ENCODE results near the gene APEH.

DNA sequence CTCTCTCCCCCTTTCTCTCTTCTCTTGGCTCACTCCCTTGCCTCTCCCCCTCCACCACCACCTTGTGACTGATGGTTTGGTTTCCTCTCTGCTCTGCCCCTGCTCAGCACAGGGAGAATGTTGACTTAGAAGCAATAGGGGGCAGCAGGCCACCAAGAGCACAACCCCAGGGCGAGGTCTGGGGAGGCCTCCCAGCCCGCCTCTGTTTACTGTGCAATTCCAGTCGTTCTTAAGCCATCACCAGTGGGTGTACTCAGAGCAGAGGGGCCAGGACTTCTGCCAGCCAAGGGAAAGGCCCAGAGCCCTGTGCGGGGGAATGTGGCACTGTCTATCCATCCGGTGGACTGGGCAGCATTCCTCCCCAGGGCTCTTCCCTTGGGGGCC, 5.7 kb upstream of the APEH start:
- TF ChIP-seq, protein P1, sequence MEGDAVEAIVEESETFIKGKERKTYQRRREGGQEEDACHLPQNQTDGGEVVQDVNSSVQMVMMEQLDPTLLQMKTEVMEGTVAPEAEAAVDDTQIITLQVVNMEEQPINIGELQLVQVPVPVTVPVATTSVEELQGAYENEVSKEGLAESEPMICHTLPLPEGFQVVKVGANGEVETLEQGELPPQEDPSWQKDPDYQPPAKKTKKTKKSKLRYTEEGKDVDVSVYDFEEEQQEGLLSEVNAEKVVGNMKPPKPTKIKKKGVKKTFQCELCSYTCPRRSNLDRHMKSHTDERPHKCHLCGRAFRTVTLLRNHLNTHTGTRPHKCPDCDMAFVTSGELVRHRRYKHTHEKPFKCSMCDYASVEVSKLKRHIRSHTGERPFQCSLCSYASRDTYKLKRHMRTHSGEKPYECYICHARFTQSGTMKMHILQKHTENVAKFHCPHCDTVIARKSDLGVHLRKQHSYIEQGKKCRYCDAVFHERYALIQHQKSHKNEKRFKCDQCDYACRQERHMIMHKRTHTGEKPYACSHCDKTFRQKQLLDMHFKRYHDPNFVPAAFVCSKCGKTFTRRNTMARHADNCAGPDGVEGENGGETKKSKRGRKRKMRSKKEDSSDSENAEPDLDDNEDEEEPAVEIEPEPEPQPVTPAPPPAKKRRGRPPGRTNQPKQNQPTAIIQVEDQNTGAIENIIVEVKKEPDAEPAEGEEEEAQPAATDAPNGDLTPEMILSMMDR (conservative IDR thresholded peaks at IDR 0.05; ENCODE audit: low read length) = peak; percentile 46
- TF ChIP-seq EZH2phosphoT487 (IDR thresholded peaks at IDR 0.05; ENCODE audit: borderline replicate concordance) = no peak
